Measurements from ENCODE around the gene DIDO1.

Gene DIDO1

GRCh38 chr20:62830251-62830650 lies 96.1 kb downstream of the DIDO1 start:
- DNase-seq (ENCODE audit: low spot score), result no peak
- in situ Hi-C loops (cut with MboI; ENCODE audit: low pct_unique_long_range_greater_than_20kb, low sequenced_read_pairs, unreplicated experiment), result no loop called here
- TF ChIP-seq CTCF (IDR thresholded peaks at IDR 0.05; ENCODE audit: extremely low read depth, insufficient read depth, missing control alignments), result no peak

DNA sequence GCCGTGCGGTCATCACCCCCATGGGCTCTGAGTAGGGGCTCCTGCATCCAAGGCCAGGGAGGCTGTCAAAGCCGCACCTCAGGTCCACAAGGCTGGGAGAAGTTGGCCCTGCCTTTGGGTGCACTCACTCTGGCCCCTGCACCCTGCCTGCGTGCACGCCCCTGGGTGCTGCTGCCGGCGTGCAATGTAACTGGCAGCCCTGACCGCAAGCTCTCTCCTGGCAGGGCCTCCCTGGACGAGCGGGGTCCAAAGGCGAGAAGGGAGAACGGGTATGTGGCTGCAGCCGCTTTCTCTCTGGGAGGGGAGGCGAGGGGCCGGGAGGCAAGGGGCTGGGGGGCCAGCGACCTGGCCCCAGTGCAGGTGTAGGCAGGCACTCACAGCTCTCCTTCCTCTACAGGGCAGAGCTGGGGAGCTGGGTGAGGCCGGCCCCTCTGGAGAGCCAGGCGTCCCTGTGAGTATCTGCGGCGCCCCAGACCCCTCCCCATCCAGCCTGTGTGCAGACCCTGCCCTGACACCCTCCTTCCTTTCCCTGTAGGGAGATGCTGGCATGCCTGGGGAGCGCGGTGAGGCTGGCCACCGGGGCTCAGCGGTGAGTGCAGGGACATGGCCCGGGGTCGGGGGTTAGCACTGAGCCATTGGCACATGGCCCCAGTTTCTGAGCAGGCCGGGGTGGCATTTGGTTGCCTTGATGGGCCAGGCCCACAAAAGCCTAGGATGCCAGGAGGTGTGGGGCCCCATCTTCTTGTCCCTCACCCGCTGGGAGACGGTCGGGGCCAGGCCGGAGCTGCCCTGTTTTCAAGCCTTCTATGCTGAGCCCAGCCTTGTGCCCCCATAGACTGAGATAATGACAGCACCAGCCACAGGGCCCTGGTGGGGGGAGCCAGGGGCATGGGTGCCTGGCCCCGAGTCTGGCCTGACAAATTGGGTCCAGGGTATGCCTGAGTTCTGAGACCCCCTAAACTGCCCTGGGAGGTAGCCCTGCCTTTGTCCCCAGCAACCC lies 96.8 kb downstream of the DIDO1 start:
- in situ Hi-C loops (cut with MboI; ENCODE audit: low pct_unique_long_range_greater_than_20kb, low sequenced_read_pairs, unreplicated experiment), result no loop called here
- DNase-seq (ENCODE audit: low spot score), result no peak
- no peak for TF ChIP-seq CTCF (IDR thresholded peaks at IDR 0.05; ENCODE audit: extremely low read depth, insufficient read depth, missing control alignments)

DNA sequence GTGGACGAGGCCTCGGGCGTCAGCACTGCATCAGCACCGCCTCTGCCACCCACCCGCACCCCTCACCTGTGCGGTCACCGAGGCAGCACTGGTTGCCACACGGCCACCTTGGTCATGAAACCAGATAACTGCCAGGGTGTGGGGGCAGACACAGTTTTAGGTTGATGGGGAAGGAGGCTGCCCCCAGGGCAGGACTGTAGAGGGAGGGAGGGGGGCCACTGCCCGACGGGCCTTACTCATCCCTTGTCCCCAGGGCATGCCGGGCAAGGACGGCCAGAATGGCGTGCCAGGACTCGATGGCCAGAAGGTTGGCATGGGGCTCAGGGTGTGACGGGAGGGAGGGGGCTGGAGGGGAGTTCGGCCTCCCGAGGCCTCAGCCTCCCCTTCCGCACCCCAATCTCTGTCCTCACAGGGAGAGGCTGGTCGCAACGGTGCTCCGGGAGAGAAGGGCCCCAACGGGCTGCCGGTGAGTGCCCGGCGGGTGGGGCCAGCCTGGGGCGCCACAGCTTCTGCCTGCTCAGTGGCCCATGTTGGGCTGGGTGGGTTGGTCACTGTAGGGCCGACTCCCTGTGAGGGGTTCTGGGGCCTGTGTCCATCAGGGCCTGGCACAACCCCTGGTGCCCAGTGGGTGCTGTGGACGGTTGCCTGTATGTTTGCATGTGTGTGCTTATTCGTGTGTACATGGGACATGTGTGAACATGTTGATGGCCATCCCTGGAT lies 97.6 kb downstream of the DIDO1 start:
- no peak for TF ChIP-seq CTCF (IDR thresholded peaks at IDR 0.05; ENCODE audit: extremely low read depth, insufficient read depth, missing control alignments)
- in situ Hi-C loops (cut with MboI; ENCODE audit: low pct_unique_long_range_greater_than_20kb, low sequenced_read_pairs, unreplicated experiment), result no loop called here

GRCh38 chr20:62828051-62828450 lies 98.3 kb downstream of the DIDO1 start:
- in situ Hi-C loops (cut with MboI; ENCODE audit: low pct_unique_long_range_greater_than_20kb, low sequenced_read_pairs, unreplicated experiment), result no loop called here
- no peak for DNase-seq (ENCODE audit: low spot score)
- TF ChIP-seq CTCF (IDR thresholded peaks at IDR 0.05; ENCODE audit: extremely low read depth, insufficient read depth, missing control alignments), result no peak

More for the DNA sequence above, 97.6 kb downstream of the DIDO1 start:
- DNase-seq (ENCODE audit: low spot score), result no peak

All from GM13977 (cell line).